Parathyroid adenoma (tissue), 2 donors: ENCODE measurements around the gene HOXA13.

Experiments used
- H2AFZ ChIP-seq: fragments of 300-600 bp; sonication (generic); one replicate; pipeline ENCODE4 v1.7.0; 2017; ENCODE audit warnings: antibody characterized with exemption, mild to moderate bottlenecking
- H3K27ac ChIP-seq: fragments of 300-600 bp; sonication (generic); one replicate; pipeline ENCODE4 v1.7.0; 2017
- H3K27me3 ChIP-seq: fragments of 300-600 bp; sonication (generic); one replicate; pipeline ENCODE4 v1.7.0; 2017; ENCODE audit warnings: low read length; ENCODE audit not compliant: control insufficient read depth, insufficient read depth
- H3K36me3 ChIP-seq: fragments of 300-600 bp; sonication (generic); one replicate; pipeline ENCODE4 v1.7.0; 2017; ENCODE audit warnings: low read length; ENCODE audit not compliant: control insufficient read depth, insufficient read depth
- H3K4me1 ChIP-seq: fragments of 300-600 bp; sonication (generic); one replicate; pipeline ENCODE4 v1.7.0; 2017; ENCODE audit warnings: control low read depth
- H3K4me2 ChIP-seq: fragments of 300-600 bp; sonication (generic); one replicate; pipeline ENCODE4 v1.7.0; 2017; ENCODE audit warnings: low read length
- H3K4me3 ChIP-seq: fragments of 300-600 bp; sonication (generic); one replicate; pipeline ENCODE4 v1.7.0; 2017; ENCODE audit warnings: low read depth, low read length
- H3K79me2 ChIP-seq: fragments of 300-600 bp; sonication (generic); one replicate; pipeline ENCODE4 v1.7.0; 2017; ENCODE audit warnings: control low read depth
- H3K9ac ChIP-seq: fragments of 300-600 bp; sonication (generic); one replicate; pipeline ENCODE4 v1.7.0; 2017; ENCODE audit warnings: mild to moderate bottlenecking
- H3K9me3 ChIP-seq: fragments of 300-600 bp; sonication (generic); one replicate; pipeline ENCODE4 v1.7.0; 2017; ENCODE audit warnings: low read length; ENCODE audit not compliant: control insufficient read depth
- TF ChIP-seq, protein P1 (sequence below): fragments of 300-600 bp; sonication (generic); IDR thresholded peaks from one replicate; pipeline ENCODE4 v1.7.0; 2017; ENCODE audit warnings: antibody characterized with exemption, mild to moderate bottlenecking
- donor health status: primary hyperparathyroidism.

Gene HOXA13

DNA sequence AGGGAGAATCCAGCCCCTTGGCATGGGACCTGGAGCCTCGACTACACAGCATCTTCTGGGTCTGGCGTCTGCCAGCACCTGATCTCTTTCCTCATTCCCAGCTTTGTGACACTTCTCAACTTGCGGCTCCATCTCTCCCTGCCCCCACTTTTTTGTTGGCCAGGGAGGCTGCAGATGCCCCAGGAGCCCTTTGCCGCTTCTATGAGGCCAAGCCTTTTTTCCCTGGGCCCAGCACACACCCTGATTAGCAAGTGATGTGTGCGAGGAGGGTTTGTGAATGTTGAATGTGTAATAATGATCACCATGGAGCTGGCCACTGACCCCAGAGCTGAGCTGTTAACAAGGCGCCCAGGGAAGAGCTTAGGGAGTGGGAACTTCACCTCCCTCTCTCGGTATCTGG, 47.1 kb upstream of the HOXA13 start:
- H3K27me3 ChIP-seq, result peaks cover 41% of the 10 kb centered on the region
- H3K9me3 ChIP-seq, result no peaks in the 10 kb centered on the region
- no peaks in the 10 kb centered on the region for H3K79me2 ChIP-seq
- no peaks in the 10 kb centered on the region for H3K36me3 ChIP-seq
- TF ChIP-seq, protein P1, sequence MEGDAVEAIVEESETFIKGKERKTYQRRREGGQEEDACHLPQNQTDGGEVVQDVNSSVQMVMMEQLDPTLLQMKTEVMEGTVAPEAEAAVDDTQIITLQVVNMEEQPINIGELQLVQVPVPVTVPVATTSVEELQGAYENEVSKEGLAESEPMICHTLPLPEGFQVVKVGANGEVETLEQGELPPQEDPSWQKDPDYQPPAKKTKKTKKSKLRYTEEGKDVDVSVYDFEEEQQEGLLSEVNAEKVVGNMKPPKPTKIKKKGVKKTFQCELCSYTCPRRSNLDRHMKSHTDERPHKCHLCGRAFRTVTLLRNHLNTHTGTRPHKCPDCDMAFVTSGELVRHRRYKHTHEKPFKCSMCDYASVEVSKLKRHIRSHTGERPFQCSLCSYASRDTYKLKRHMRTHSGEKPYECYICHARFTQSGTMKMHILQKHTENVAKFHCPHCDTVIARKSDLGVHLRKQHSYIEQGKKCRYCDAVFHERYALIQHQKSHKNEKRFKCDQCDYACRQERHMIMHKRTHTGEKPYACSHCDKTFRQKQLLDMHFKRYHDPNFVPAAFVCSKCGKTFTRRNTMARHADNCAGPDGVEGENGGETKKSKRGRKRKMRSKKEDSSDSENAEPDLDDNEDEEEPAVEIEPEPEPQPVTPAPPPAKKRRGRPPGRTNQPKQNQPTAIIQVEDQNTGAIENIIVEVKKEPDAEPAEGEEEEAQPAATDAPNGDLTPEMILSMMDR, result no peak
- H2AFZ ChIP-seq, result no peak overlapping the region
- H3K4me2 ChIP-seq, result no peak overlapping the region
- no peak overlapping the region for H3K9ac ChIP-seq
- H3K27ac ChIP-seq, result no peak overlapping the region
- H3K4me1 ChIP-seq, result no peaks in the 10 kb centered on the region
- no peak overlapping the region for H3K4me3 ChIP-seq

GRCh38 chr7:27245798-27246691, 46.2 kb upstream of the HOXA13 start:
- TF ChIP-seq, protein P1, result no peak
- Histone ChIP-seq H3K9me3 (no peaks in the 10 kb centered on the region), H3K9ac (no peak overlapping the region), H3K36me3 (no peaks in the 10 kb centered on the region), H3K27me3 (peaks cover 49% of the 10 kb centered on the region), H2AFZ (peak overlapping the region; percentile 33), H3K79me2 (no peaks in the 10 kb centered on the region), H3K4me1 (no peaks in the 10 kb centered on the region), H3K27ac (no peak overlapping the region), H3K4me2 (peak overlapping the region; percentile 38), H3K4me3 (no peak overlapping the region)

GRCh38 chr7:27245124-27245797, 45.4 kb upstream of the HOXA13 start:
- Histone ChIP-seq H3K36me3 (no peaks in the 10 kb centered on the region), H3K27me3 (peaks cover 57% of the 10 kb centered on the region)

DNA sequence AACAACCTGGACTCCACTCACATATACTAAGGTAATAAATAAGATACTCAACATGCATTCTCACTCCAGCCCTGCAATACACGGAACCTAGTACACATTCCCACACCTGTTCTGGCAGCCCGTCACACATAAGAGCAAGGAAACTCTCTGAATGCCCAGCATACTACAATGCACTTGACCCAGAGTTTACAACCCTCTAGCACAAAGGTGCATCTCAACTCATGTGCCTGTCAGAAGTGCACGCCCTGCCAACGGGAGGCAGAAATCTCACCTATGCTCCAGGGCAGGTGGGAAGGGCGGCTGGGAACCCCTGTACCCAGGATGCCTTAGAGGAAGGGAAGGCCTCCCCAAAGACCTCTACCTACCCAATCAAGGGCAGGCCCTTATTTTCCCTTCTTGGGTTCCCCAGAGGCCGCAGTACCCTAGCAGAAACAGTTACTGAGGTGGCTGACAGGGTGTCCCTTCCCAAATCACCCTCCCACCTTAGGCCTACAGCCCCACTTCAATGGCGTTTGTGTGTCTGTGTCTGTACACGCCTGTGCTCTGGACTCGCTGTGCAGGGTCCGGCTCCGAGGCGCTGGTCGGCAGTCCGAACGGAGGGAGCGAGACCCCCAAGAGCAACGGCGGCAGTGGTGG, 44.7 kb upstream of the HOXA13 start:
- Histone ChIP-seq H3K9me3 (no peaks in the 10 kb centered on the region), H3K4me2 (no peak overlapping the region), H3K4me3 (no peak overlapping the region), H3K9ac (no peak overlapping the region), H3K27ac (no peak overlapping the region), H3K79me2 (no peaks in the 10 kb centered on the region), H3K4me1 (no peaks in the 10 kb centered on the region), H2AFZ (no peak overlapping the region), H3K27me3 (peaks cover 54% of the 10 kb centered on the region), H3K36me3 (no peaks in the 10 kb centered on the region)
- TF ChIP-seq, protein P1, result no peak

More at GRCh38 chr7:27245124-27245797, 45.4 kb upstream of the HOXA13 start:
- no peak overlapping the region for H3K27ac ChIP-seq
- no peaks in the 10 kb centered on the region for H3K4me1 ChIP-seq
- H3K9ac ChIP-seq, result no peak overlapping the region
- TF ChIP-seq, protein P1, result no peak
- H3K79me2 ChIP-seq, result no peaks in the 10 kb centered on the region
- no peaks in the 10 kb centered on the region for H3K9me3 ChIP-seq
- H3K4me3 ChIP-seq, result no peak overlapping the region
- no peak overlapping the region for H2AFZ ChIP-seq
- peak overlapping the region; percentile 38 for H3K4me2 ChIP-seq
